ENCODE measurements around the gene MYO18A.

Gene MYO18A

GRCh38 chr17:29115961-29116803 lies 64.0 kb downstream of the MYO18A start:
- no peaks in the 10 kb centered on the region for H3K27me3 ChIP-seq (ENCODE audit: control insufficient read depth in 3 of 3, insufficient read depth in 3 of 3, low read depth in 1 of 3, low read length in 3 of 3)
- H3K18ac ChIP-seq (ENCODE audit: low read length): no peak overlapping the region
- H2BK12ac ChIP-seq (ENCODE audit: low read length): no peak overlapping the region
- H3K9ac ChIP-seq (ENCODE audit: low read depth, low read length, poor library complexity): peak overlapping the region; percentile 32
- H2BK15ac ChIP-seq (ENCODE audit: low read length): no peak overlapping the region
- H3K9me3 ChIP-seq (replicated peaks in 1 of 2; ENCODE audit: control insufficient read depth in 2 of 2, insufficient read depth in 1 of 2, low read depth in 1 of 2, low read length in 2 of 2): peaks cover 0 to 2% of the 10 kb centered on the region in 2 donors
- no peak overlapping the region for H2BK5ac ChIP-seq (ENCODE audit: low read length)
- no CpG with 5 or more reads among the region's 20 CpGs for WGBS, 2 donors (ENCODE audit: extremely low coverage in 2 of 2, insufficient read length in 2 of 2, insufficient replicate concordance in 1 of 2)
- no peak for DNase-seq (ENCODE audit: low spot score)
- peaks cover 10 to 16% of the 10 kb centered on the region in 2 donors for H3K4me1 ChIP-seq (ENCODE audit: control insufficient read depth in 2 of 2, insufficient read depth in 1 of 2, low read depth in 1 of 2, low read length in 2 of 2)
- peaks cover 9 to 22% of the 10 kb centered on the region in 2 donors for H3K36me3 ChIP-seq (replicated peaks in 1 of 2; ENCODE audit: control insufficient read depth in 2 of 2, insufficient read depth in 2 of 2, low read length in 2 of 2)
- H3K14ac ChIP-seq (ENCODE audit: low read length): no peak overlapping the region
- no peak overlapping the region for H2AFZ ChIP-seq (ENCODE audit: low read length)
- H4K91ac ChIP-seq (ENCODE audit: low read depth, low read length, poor library complexity): no peak overlapping the region
- H3K4ac ChIP-seq (ENCODE audit: low read length): no peak overlapping the region
- peak overlapping the region; percentile 44 for H3K27ac ChIP-seq (replicated peaks; ENCODE audit: low read length)
- H3K79me1 ChIP-seq (ENCODE audit: low read depth, low read length): no peaks in the 10 kb centered on the region
- no peak overlapping the region for H3K4me2 ChIP-seq (ENCODE audit: insufficient read depth, low read length, poor library complexity, severe bottlenecking)
- H2AK5ac ChIP-seq (ENCODE audit: low read depth, low read length): peak overlapping the region; percentile 59
- no peak overlapping the region for H2BK120ac ChIP-seq (ENCODE audit: low read depth, low read length)
- no peak overlapping the region for H3K23ac ChIP-seq (ENCODE audit: low read depth, low read length, poor library complexity)
- no peak overlapping the region for H3K4me3 ChIP-seq (ENCODE audit: low read length in 2 of 2)
- no peak overlapping the region for H4K8ac ChIP-seq (ENCODE audit: low read depth, low read length)

- Histone ChIP-seq H2AK5ac (ENCODE audit: low read depth, low read length) (peak overlapping the region; percentile 59), H3K4ac (ENCODE audit: low read length) (no peak overlapping the region), H2BK5ac (ENCODE audit: low read length) (no peak overlapping the region), H3K36me3 (replicated peaks in 1 of 2; ENCODE audit: control insufficient read depth in 2 of 2, insufficient read depth in 2 of 2, low read length in 2 of 2) (peaks cover 6 to 22% of the 10 kb centered on the region in 2 donors), H3K27me3 (ENCODE audit: control insufficient read depth in 3 of 3, insufficient read depth in 3 of 3, low read depth in 1 of 3, low read length in 3 of 3) (no peaks in the 10 kb centered on the region), H3K4me1 (ENCODE audit: control insufficient read depth in 2 of 2, insufficient read depth in 1 of 2, low read depth in 1 of 2, low read length in 2 of 2) (peaks cover 10 to 16% of the 10 kb centered on the region in 2 donors), H3K23ac (ENCODE audit: low read depth, low read length, poor library complexity) (peak overlapping the region; percentile 14), H2BK120ac (ENCODE audit: low read depth, low read length) (no peak overlapping the region), H2BK12ac (ENCODE audit: low read length) (no peak overlapping the region), H3K9ac (ENCODE audit: low read depth, low read length, poor library complexity) (peak overlapping the region; percentile 0), H2AFZ (ENCODE audit: low read length) (no peak overlapping the region), H3K4me2 (ENCODE audit: insufficient read depth, low read length, poor library complexity, severe bottlenecking) (no peak overlapping the region), H3K27ac (replicated peaks; ENCODE audit: low read length) (no peak overlapping the region), H3K14ac (ENCODE audit: low read length) (no peak overlapping the region), H3K18ac (ENCODE audit: low read length) (peak overlapping the region; percentile 20), H3K4me3 (ENCODE audit: low read length in 2 of 2) (no peak overlapping the region), H4K8ac (ENCODE audit: low read depth, low read length) (no peak overlapping the region), H3K79me1 (ENCODE audit: low read depth, low read length) (no peaks in the 10 kb centered on the region), H3K9me3 (replicated peaks in 1 of 2; ENCODE audit: control insufficient read depth in 2 of 2, insufficient read depth in 1 of 2, low read depth in 1 of 2, low read length in 2 of 2) (peaks cover 0 to 2% of the 10 kb centered on the region in 2 donors), H4K91ac (ENCODE audit: low read depth, low read length, poor library complexity) (no peak overlapping the region), H2BK15ac (ENCODE audit: low read length) (no peak overlapping the region)
- WGBS, 2 donors (ENCODE audit: extremely low coverage in 2 of 2, insufficient read length in 2 of 2, insufficient replicate concordance in 1 of 2): no CpG with 5 or more reads among the region's 9 CpGs
- DNase-seq (ENCODE audit: low spot score): no peak
Measured at GRCh38 chr17:29115435-29115834, 64.8 kb downstream of the MYO18A start.

- H3K23ac ChIP-seq (ENCODE audit: low read depth, low read length, poor library complexity): no peak overlapping the region
- no peak overlapping the region for H2AK5ac ChIP-seq (ENCODE audit: low read depth, low read length)
- H4K8ac ChIP-seq (ENCODE audit: low read depth, low read length): no peak overlapping the region
- H2AFZ ChIP-seq (ENCODE audit: low read length): no peak overlapping the region
- DNase-seq (ENCODE audit: low spot score): no peak
- no peak overlapping the region for H3K4me2 ChIP-seq (ENCODE audit: insufficient read depth, low read length, poor library complexity, severe bottlenecking)
- H2BK12ac ChIP-seq (ENCODE audit: low read length): no peak overlapping the region
- H3K4me1 ChIP-seq (ENCODE audit: control insufficient read depth in 2 of 2, insufficient read depth in 1 of 2, low read depth in 1 of 2, low read length in 2 of 2): peaks cover 15 to 25% of the 10 kb centered on the region in 2 donors
- no peak overlapping the region for H3K18ac ChIP-seq (ENCODE audit: low read length)
- no peaks in the 10 kb centered on the region for H3K79me1 ChIP-seq (ENCODE audit: low read depth, low read length)
- no peak overlapping the region for H3K4me3 ChIP-seq (ENCODE audit: low read length in 2 of 2)
- WGBS, 2 donors (ENCODE audit: extremely low coverage in 2 of 2, insufficient read length in 2 of 2, insufficient replicate concordance in 1 of 2): no CpG with 5 or more reads among the region's 5 CpGs
- no peak overlapping the region for H2BK15ac ChIP-seq (ENCODE audit: low read length)
- H4K91ac ChIP-seq (ENCODE audit: low read depth, low read length, poor library complexity): no peak overlapping the region
- H3K4ac ChIP-seq (ENCODE audit: low read length): no peak overlapping the region
- H3K36me3 ChIP-seq (replicated peaks in 1 of 2; ENCODE audit: control insufficient read depth in 2 of 2, insufficient read depth in 2 of 2, low read length in 2 of 2): peaks cover 6 to 25% of the 10 kb centered on the region in 2 donors
- peaks cover 0 to 2% of the 10 kb centered on the region in 2 donors for H3K9me3 ChIP-seq (replicated peaks in 1 of 2; ENCODE audit: control insufficient read depth in 2 of 2, insufficient read depth in 1 of 2, low read depth in 1 of 2, low read length in 2 of 2)
- H3K27ac ChIP-seq (replicated peaks; ENCODE audit: low read length): no peak overlapping the region
- H3K27me3 ChIP-seq (ENCODE audit: control insufficient read depth in 3 of 3, insufficient read depth in 3 of 3, low read depth in 1 of 3, low read length in 3 of 3): no peaks in the 10 kb centered on the region
- H2BK120ac ChIP-seq (ENCODE audit: low read depth, low read length): no peak overlapping the region
- no peak overlapping the region for H3K14ac ChIP-seq (ENCODE audit: low read length)
- peak overlapping the region; percentile 62 for H2BK5ac ChIP-seq (ENCODE audit: low read length)
- H3K9ac ChIP-seq (ENCODE audit: low read depth, low read length, poor library complexity): no peak overlapping the region
Measured at GRCh38 chr17:29114141-29114540, 66.1 kb downstream of the MYO18A start.

GRCh38 chr17:29113334-29113733 lies 66.9 kb downstream of the MYO18A start:
- WGBS, 2 donors (ENCODE audit: extremely low coverage in 2 of 2, insufficient read length in 2 of 2, insufficient replicate concordance in 1 of 2): no CpG with 5 or more reads among the region's 6 CpGs
- Histone ChIP-seq H3K36me3 (replicated peaks in 1 of 2; ENCODE audit: control insufficient read depth in 2 of 2, insufficient read depth in 2 of 2, low read length in 2 of 2) (peaks cover 6 to 19% of the 10 kb centered on the region in 2 donors), H3K9me3 (replicated peaks in 1 of 2; ENCODE audit: control insufficient read depth in 2 of 2, insufficient read depth in 1 of 2, low read depth in 1 of 2, low read length in 2 of 2) (peaks cover 0 to 2% of the 10 kb centered on the region in 2 donors), H3K4me2 (ENCODE audit: insufficient read depth, low read length, poor library complexity, severe bottlenecking) (no peak overlapping the region), H2AK5ac (ENCODE audit: low read depth, low read length) (peak overlapping the region; percentile 36), H3K23ac (ENCODE audit: low read depth, low read length, poor library complexity) (no peak overlapping the region), H4K91ac (ENCODE audit: low read depth, low read length, poor library complexity) (no peak overlapping the region), H2BK12ac (ENCODE audit: low read length) (no peak overlapping the region), H2BK120ac (ENCODE audit: low read depth, low read length) (no peak overlapping the region), H3K79me1 (ENCODE audit: low read depth, low read length) (no peaks in the 10 kb centered on the region), H3K4ac (ENCODE audit: low read length) (no peak overlapping the region), H3K14ac (ENCODE audit: low read length) (no peak overlapping the region), H3K9ac (ENCODE audit: low read depth, low read length, poor library complexity) (no peak overlapping the region), H3K27me3 (ENCODE audit: control insufficient read depth in 3 of 3, insufficient read depth in 3 of 3, low read depth in 1 of 3, low read length in 3 of 3) (no peaks in the 10 kb centered on the region), H3K27ac (replicated peaks; ENCODE audit: low read length) (no peak overlapping the region), H3K18ac (ENCODE audit: low read length) (no peak overlapping the region), H4K8ac (ENCODE audit: low read depth, low read length) (no peak overlapping the region), H2AFZ (ENCODE audit: low read length) (no peak overlapping the region), H3K4me3 (ENCODE audit: low read length in 2 of 2) (no peak overlapping the region), H2BK15ac (ENCODE audit: low read length) (no peak overlapping the region), H2BK5ac (ENCODE audit: low read length) (peak overlapping the region; percentile 62), H3K4me1 (ENCODE audit: control insufficient read depth in 2 of 2, insufficient read depth in 1 of 2, low read depth in 1 of 2, low read length in 2 of 2) (peaks cover 15 to 27% of the 10 kb centered on the region in 2 donors)
- DNase-seq (ENCODE audit: low spot score): no peak

Measured in neuronal stem cell (in vitro differentiated cells).